Measurements from ENCODE around the gene PANK2.
"Not testable (repeated sequence)": the region's sequence is repeated elsewhere in the genome, so short reads cannot be mapped to it uniquely, and the experiment has no call there.

The PANK2 gene

DNA sequence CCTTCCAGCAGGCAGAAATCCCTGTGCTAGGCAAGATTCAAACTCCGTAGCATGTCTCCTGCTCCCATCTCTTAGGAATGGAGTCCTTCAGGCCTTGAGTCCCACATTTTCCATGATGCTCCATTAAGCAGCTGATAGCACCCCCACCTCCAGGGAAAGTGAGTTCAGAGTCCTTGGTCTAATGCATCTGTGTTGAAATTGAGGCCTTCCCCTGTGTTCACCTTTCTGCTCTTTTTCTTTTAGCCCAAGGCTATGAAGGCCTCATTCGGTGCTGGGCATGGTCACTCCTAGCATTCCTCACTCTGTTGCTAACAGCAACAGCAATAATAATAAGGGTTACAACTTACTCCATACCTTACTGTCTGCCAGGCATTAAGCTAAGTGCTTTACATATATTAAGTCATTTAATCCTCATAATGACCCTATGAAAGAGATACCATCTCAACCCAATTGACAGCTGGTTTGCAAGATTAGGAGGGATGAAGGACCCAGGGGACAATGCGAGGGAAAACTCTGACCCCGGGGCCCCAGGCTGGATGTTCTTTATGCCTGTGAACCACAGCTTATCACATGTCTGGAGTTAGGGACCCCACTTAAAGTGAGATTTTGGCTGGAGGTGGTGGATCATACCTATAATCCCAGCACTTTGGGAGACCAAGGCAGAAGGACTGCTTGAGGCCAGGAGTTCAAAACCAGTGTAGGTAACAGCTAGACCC lies 17.5 kb upstream of the PANK2 start:
- DNase-seq: no peak

DNA sequence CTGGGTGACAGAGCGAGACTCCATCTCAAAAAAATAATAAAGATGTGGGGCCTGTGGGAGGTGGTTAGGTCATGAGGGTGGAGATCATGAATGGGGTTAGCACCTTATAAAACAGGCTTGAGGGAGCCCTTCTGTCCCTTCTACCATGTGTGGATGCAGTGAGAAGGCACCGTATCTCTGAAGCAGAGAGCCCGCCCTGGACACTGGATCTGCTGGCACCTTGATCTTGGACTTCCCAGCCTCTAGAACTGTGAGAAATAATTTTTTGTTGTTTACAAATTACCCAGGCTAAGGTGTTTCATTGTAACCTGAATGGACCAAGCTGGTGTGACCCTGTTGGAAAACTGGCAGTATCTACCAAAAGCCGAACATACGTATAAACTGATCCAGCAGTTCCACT lies 15.7 kb upstream of the PANK2 start:
- DNase-seq: no peak

- no peak for DNase-seq
Observed at GRCh38 chr20:3874194-3874844, 14.9 kb upstream of the PANK2 start.

DNA sequence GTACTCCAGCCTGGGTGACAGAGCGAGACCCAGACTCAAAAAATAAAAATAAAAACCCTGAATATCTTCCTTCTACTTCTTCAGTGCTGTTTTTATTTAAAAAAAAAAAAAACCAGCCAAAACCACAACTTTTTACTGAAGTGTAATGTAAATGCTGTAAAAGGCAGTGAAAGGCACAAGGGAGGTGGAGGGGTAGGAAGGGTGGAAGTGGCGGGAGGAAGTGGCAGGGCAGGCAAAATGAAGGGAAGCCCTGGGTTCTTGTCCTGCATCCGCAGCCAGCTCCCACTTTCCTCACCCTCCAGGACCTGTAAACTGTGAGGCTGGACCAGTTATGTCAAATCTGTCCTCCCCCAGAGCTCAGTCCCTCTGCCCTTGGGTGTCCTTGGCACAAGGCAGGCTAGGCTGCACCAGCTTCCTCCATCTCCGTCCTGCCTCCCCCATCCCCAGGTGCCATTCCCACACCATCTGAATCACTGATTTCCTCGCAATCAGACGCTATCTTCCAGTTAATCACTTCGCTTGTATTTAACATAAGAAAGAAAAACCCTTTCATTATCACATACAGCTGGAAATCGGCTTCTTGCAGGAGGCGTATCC lies 13.7 kb upstream of the PANK2 start:
- no peak for DNase-seq

- DNase-seq: no peak
Observed at GRCh38 chr20:3876000-3876399, 13.2 kb upstream of the PANK2 start.

DNA sequence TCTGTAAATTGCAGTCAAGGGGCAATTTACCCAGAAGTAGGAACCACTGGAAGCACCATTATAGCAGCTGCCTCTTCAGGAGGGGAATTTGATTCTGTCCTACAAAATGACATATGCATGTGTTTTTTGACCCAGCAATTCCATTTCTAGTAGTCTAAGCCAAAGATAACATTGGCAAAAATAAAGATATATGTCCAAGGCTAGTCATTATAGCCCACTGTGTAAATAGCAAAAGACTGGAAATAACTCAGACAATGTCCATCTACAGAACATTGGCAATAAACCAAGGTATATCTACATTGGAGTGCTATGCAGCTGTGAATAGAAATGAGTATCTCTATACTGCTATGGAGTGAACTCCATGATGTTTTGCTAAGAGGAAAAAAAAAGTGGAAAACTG lies 12.5 kb upstream of the PANK2 start:
- no peak for DNase-seq

- not testable (repeated sequence) for DNase-seq
Observed at GRCh38 chr20:3878921-3879274, 10.3 kb upstream of the PANK2 start.

DNA sequence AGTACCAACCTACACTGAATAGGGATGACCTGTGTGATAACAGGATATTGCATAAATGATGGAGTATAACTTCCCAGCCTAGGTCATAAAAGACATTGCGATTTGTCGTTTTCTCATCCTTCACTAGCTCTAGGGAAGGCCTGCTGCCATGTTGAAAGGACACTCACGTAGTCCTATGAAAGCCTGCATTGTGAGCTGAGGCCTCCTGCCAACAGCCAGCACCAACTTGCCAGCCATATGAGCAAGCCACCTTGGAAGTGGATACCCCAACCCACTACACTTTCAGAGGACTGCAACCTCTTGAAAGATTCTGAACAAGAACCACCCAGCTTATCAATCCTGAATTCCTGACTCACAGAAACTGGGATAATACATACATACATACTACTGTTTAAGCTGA lies 3.5 kb upstream of the PANK2 start:
- DNase-seq: no peak

GRCh38 chr20:3887876-3888620 lies 1.1 kb upstream of the PANK2 start:
- DNase-seq: no peak

GRCh38 chr20:3889489-3890397 lies 556 bp downstream of the PANK2 start:
- DNase-seq: no peak

DNA sequence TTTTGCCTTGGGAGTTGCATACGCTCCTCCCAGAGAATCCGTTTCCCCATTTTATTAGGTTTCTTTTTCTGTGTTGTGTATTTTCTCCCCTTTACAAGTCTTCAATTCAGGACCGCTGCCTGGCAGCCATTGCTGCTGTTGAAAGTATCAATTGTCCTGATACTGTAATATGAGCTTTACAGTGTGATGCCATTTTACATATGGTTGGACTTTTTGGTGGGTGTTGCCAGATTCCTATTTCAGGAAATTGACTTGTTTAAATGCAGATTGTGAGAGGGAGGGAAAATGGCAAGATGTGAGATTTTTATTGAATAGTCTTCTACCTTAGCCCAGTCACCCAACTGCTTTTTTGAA lies 1.2 kb downstream of the PANK2 start:
- DNase-seq: no peak

- DNase-seq: no peak
Observed at GRCh38 chr20:3890999-3891929, 2.1 kb downstream of the PANK2 start.

GRCh38 chr20:3894796-3895195 lies 5.6 kb downstream of the PANK2 start:
- DNase-seq: no peak

DNA sequence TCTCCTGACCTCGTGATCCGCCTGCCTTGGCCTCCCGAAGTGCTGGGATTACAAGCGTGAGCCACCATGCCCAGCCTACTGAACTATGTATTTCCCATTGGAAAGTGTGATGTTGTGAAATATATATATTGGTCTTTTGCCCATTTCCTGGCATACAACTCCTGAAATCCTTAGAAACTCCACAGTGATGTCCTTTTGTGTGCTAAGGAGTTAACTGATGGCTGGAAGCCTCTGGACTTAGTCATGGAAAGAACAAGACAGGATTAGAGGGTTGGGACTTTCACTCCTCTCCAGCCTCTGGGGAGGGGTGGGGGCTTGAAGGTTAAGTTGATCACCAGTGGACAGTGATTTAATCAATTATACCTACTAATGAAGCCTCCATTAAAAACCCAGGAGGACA lies 7.1 kb downstream of the PANK2 start:
- no peak for DNase-seq

DNA sequence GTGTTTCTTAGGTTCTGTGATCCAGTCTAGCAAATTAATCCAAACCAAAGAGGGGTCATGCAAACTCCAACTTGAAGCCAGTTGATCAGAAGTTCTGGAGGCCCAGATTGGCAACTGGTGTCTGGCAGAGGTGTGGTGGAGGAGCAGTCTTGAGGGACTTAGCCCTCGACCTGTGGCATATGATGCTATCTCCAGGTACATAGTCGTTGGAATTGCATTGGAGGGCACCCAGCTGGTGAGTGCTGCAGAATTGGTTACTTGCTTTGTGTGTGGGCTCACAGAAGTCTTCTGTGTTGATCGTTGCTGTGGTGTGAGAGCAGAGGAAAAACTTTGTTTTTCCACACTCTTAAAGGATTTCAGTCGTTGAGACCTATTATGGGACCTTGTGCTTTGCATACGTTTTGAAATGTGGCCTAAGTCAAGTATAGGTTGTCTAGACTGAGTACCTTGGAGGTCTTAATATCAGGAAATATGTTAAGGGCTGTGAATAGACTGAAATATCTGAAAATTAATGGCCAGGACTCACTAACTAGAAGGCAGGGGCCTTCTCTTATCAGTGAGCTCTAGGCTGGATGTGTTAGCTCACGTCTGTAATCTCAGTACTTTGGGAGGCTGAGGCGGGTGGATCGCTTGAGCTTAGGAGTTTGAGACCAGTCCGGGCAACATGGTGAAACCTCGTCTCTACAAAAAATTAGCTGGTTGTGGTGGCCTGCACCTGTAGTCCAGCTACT lies 7.8 kb downstream of the PANK2 start:
- DNase-seq: no peak

GRCh38 chr20:3898181-3898580 lies 9.0 kb downstream of the PANK2 start:
- not testable (repeated sequence) for DNase-seq

GRCh38 chr20:3898639-3899038 lies 9.5 kb downstream of the PANK2 start:
- DNase-seq: no peak

DNA sequence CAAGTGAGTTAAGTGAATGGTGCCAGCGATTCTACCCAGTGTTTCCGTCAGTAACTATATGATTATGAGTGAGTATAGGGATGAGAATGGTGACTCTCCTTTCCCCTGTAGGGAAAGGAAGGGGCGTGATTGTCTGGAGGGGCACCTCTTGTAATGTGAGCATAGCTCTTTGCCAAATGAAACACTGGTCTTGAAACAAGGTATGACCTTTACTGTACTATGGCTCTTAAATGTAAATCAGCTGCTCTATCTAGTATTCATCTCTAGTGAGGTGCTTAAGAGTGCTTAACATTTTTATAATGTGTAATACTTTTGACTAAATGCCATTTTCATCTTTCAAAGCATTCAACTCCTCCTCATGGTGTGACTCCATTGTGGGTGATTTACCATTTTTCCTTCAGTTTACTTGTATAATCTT lies 11.0 kb downstream of the PANK2 start:
- DNase-seq: peak; percentile 26 to 64

- DNase-seq: no peak
Observed at GRCh38 chr20:3901028-3901705, 12.0 kb downstream of the PANK2 start.
